ENCODE results near the gene SFMBT2. TPM values are rescaled to one million over a fixed set of nuclear protein-coding genes. Genes with fewer than 3 reads are reported as not detected.
"Not testable (repeated sequence)": the region's sequence is repeated elsewhere in the genome, so short reads cannot be mapped to it uniquely, and the experiment has no call there.

Gene SFMBT2
- total RNA-seq, 1 experiment from 2014 or later: 8.2 TPM

DNA sequence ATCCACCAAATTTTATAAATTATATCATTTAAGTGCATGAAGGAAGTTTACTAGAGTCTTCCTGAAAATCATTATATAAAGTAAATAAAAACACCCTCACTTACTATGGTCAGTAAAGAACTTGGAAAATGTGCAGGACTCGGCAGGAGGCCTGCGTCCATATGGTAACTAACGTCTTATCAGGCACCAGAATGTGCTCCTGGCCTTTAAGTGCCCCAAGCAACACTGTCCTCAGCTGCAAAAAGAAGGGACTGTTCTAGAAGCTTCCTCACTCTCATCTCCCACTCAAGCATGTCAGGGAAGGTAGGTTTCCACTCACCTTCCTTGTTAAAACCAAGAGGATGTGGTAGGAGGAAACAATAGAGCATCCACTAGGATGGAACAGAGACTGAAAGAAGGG lies 11.3 kb downstream of the SFMBT2 start:
- no peaks in the 10 kb centered on the region; the same call in 1 of the 2 replicates for H3K4me1 ChIP-seq
- H3K27ac ChIP-seq: no peak overlapping the region

DNA sequence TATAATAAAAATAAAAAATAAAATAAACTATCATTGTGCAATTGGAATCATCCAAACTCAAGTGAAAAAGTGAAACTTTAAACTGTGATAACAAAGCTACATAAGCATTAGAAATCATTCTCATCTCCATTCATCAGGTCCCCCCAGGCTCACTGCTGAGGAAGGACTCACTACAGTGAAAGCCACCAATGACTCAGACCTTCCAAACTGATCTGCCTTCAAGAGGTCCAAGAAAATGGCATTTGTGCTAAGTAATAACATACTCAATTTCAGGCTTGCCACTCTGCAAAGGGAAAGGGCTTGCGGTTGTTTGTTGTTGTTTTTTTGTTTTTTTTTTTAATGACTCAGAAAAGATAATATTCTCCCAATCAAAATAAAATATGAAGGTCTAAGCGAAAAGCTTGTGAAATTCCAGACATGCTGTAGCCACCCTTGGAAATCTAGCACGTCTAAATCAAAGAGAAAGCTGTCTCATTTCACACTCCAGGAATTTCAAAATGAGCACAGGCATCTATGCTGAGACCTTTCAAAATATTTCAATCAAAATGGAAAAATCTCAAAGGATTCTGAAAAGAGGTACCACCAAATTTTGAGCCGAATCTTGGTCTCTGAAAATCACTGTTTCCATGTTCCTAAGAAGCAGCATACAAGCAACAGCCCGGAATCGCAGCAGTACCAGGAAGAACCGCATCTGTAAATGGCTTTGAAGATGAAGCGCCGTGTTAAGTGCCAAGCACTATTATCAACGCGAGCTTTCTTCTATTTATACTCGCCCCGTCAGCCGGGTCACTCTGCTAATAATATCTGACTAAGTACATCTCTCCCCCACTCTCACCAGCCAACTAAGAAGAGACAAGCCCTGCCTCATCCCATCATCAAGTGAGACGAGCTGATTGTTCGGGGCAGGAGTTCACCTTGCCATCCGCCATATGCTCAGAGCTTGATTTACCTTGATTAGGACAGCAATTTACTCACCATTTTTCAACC lies 13.5 kb downstream of the SFMBT2 start:
- Histone ChIP-seq H3K9me3 (replicated peaks) (no peaks in the 10 kb centered on the region), H3K36me3 (no peaks in the 10 kb centered on the region), H3K27me3 (no peaks in the 10 kb centered on the region), H3K4me3 (no peak overlapping the region), H3K27ac (no peak overlapping the region), H3K4me1 (no peaks in the 10 kb centered on the region; the same call in 1 of the 2 replicates)
- DNase-seq: no peak

More for the DNA sequence above, 11.3 kb downstream of the SFMBT2 start:
- H3K27me3 ChIP-seq: no peaks in the 10 kb centered on the region
- H3K36me3 ChIP-seq: no peaks in the 10 kb centered on the region
- H3K4me3 ChIP-seq: no peak overlapping the region
- no peaks in the 10 kb centered on the region for H3K9me3 ChIP-seq (replicated peaks)
- no peak for DNase-seq

DNA sequence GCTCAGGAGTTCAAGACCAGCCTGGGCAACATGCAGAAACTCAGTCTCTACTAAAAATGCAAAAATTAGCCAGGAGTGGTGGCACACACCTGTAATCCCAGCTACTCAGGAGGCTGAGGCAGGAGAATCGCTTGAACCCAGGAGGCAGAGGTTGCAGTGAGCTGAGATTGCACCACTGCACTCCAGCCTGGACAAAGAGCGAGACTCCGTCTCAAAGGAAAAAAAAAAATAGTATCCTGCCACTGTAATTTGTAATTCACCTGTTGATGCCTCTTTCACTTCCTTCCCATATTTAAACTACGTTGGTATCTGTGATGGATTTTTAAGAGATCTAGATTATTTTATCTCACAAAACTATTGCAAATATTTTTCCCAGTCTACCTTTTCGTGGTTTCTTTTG lies 18.5 kb downstream of the SFMBT2 start:
- H3K27me3 ChIP-seq; DNase-seq; H3K36me3 ChIP-seq; H3K4me3 ChIP-seq; H3K4me1 ChIP-seq; H3K27ac ChIP-seq; H3K9me3 ChIP-seq (replicated peaks): not testable (repeated sequence)

DNA sequence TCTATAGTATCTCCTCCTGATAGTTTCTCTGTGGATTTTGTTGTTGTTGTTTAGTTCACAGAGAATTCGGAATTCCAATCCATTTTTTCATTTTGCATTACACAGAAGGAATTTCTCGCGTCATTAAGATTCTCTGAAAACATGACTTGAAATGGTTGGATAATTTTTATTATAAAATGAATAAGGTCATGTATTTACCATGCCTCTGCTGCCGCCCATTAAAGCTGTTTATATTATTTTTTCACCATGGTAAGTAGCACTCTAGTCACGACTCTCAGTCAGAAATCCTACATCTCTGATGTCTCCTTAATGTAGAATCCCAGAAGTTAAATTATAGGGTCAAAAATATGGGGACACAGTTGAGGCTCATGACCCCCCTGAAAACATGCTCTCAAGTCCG lies 19.1 kb downstream of the SFMBT2 start:
- H3K4me1 ChIP-seq: no peaks in the 10 kb centered on the region
- H3K36me3 ChIP-seq: no peaks in the 10 kb centered on the region
- H3K4me3 ChIP-seq: no peak overlapping the region
- no peak for DNase-seq
- no peak overlapping the region for H3K27ac ChIP-seq
- no peaks in the 10 kb centered on the region for H3K27me3 ChIP-seq
- H3K9me3 ChIP-seq (replicated peaks): no peaks in the 10 kb centered on the region

DNA sequence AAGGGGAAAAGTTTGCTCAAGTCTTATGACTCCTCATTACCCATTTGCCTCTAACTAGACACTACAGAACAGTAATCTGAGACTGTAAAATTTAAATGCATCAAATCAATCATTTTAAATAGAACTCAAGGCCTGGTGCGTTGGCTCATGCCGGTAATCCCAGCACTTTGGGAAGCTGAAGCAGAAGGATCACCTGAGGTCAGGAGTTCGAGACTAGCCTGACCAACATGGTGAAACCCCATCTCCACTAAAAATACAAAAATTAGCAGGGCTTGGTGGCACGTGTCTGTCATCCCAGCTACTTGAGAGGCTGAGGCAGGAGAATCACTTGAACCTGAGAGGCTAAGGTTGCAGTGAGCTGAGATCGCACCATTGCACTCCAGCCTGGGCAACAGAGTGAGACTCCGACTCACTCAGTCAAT lies 20.1 kb downstream of the SFMBT2 start:
- not testable (repeated sequence) for DNase-seq; H3K9me3 ChIP-seq (replicated peaks); H3K27ac ChIP-seq; H3K36me3 ChIP-seq; H3K4me3 ChIP-seq; H3K4me1 ChIP-seq; H3K27me3 ChIP-seq

DNA sequence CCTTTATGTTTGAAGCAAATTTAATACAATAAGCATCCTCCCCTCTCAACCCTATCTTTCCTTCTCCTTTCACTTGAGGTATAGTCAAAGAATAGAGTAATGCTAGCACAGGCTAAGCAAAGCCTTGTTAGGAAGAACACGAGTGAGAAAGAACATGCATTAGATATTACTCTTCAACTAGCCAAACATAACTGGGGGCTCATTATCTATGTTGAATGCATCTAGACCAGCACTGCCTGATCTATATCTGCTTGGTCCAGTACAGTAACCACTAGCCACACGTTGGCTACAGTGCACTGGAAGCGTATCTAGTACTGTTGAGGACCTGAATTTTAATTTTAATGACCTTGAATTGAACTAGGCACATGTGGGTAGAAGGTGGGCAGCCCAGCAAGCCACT lies 21.0 kb downstream of the SFMBT2 start:
- Histone ChIP-seq H3K4me3 (no peak overlapping the region), H3K27me3 (no peaks in the 10 kb centered on the region), H3K36me3 (no peaks in the 10 kb centered on the region), H3K27ac (no peak overlapping the region), H3K9me3 (replicated peaks) (no peaks in the 10 kb centered on the region), H3K4me1 (no peaks in the 10 kb centered on the region)
- no peak for DNase-seq

DNA sequence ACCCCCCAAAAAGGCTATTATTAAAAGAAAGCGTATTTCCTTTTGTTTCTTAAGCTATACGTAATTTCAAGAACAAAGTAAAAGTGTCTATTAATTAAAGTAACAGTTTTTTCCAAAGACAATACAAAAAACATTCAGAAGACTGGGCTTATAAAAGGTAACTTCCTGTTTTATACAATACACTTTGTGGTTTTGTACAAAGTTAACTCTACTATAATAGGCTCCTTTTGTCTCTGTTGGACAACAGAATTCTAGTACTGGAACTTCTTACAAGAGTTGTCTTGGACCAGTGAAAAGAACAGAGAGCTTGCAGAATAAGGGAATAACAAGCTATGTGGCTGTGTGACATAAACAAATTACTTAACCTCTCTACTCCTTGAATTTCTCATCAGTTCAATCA lies 21.5 kb downstream of the SFMBT2 start:
- no peaks in the 10 kb centered on the region for H3K9me3 ChIP-seq (replicated peaks)
- H3K27me3 ChIP-seq: no peaks in the 10 kb centered on the region
- no peak overlapping the region for H3K27ac ChIP-seq
- H3K4me3 ChIP-seq: no peak overlapping the region
- DNase-seq: no peak
- H3K4me1 ChIP-seq: no peaks in the 10 kb centered on the region
- no peaks in the 10 kb centered on the region for H3K36me3 ChIP-seq

DNA sequence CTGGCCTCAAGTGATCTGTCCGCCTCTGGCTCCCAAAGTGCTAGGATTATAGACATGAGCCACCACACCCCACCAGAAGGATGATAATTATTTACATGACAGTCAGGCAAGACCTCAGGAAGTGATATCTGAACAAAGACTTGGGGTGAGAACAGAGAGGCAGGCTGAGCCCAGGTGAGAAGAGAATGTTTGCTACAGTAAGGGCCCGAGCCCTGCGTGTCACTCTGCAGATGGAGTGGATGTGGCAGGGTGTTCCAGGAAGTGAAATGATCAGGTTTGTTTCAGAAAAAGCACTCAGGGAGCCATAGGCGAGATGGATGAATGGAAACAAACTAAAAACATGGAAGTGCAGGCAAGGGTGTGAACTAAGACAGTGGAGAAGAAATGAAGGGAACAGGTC lies 22.2 kb downstream of the SFMBT2 start:
- Histone ChIP-seq H3K9me3 (replicated peaks) (no peaks in the 10 kb centered on the region), H3K4me3 (no peak overlapping the region), H3K4me1 (no peaks in the 10 kb centered on the region), H3K36me3 (no peaks in the 10 kb centered on the region), H3K27me3 (no peaks in the 10 kb centered on the region), H3K27ac (no peak overlapping the region)
- DNase-seq: no peak

DNA sequence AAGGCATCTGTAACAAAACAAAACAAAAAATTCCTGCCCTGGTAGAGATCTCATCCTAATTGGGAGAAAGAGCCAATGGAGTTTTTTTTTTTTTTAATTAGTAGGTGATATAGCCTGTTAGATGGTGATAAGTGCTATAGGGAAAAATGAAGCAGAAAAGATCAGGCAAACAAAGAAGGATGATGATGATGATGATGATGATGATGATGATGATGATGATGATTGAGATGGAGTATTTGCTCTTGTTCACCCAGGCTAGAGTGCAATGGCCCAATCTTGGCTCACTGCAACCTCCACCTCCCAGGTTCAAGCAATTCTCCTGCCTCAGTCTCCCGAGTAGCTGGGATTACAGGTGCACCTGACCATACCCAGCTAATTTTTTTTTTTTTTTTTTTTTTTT lies 22.7 kb downstream of the SFMBT2 start:
- DNase-seq; H3K9me3 ChIP-seq (replicated peaks); H3K27me3 ChIP-seq; H3K4me1 ChIP-seq; H3K36me3 ChIP-seq; H3K4me3 ChIP-seq; H3K27ac ChIP-seq: not testable (repeated sequence)

DNA sequence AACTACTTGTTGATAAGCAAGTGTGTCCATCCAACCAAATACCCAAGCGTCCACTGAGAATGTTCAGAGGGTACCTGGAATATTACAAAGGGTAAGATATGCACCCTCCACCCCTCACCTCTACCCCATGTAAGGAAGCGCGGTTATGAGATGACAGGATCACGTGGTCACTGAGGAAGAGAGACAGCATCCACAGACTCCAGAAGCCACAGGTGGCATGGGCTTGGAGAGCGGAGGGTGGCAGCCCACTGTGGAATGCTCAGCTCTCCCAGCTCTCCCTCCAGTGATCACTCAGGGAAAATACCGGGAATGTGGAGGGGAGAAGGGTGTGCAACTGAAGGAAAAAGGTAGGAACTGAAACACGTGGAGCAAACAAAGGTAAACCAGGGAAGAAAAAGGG lies 25.7 kb downstream of the SFMBT2 start:
- Histone ChIP-seq H3K27me3 (no peaks in the 10 kb centered on the region), H3K4me1 (peaks cover 2% of the 10 kb centered on the region; the same call in 1 of the 2 replicates), H3K27ac (no peak overlapping the region), H3K36me3 (no peaks in the 10 kb centered on the region), H3K9me3 (replicated peaks) (no peaks in the 10 kb centered on the region), H3K4me3 (no peak overlapping the region)
- no peak for DNase-seq

DNA sequence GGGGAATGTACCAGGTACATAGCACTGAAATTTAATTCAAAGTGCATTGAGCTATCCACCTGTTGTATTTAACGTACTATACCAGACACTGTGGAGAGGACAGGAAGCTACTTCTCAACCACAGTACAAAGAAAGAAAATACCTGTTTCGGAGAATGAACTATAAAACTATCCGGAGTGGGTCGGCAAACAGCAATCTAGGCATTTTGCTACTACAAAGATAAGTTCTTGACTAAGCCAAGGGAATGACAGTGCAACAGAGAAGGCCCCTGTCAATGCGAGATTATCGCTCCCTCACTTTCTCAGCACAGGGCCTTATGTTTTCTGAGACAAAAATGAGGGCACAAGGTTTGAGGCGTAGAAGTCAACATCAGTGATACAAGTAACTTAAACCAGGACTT lies 27.4 kb downstream of the SFMBT2 start:
- Histone ChIP-seq H3K36me3 (no peaks in the 10 kb centered on the region), H3K4me3 (no peak overlapping the region), H3K27ac (no peak overlapping the region), H3K4me1 (peaks cover 2% of the 10 kb centered on the region; the same call in 1 of the 2 replicates), H3K9me3 (replicated peaks) (no peaks in the 10 kb centered on the region), H3K27me3 (no peaks in the 10 kb centered on the region)
- DNase-seq: no peak

DNA sequence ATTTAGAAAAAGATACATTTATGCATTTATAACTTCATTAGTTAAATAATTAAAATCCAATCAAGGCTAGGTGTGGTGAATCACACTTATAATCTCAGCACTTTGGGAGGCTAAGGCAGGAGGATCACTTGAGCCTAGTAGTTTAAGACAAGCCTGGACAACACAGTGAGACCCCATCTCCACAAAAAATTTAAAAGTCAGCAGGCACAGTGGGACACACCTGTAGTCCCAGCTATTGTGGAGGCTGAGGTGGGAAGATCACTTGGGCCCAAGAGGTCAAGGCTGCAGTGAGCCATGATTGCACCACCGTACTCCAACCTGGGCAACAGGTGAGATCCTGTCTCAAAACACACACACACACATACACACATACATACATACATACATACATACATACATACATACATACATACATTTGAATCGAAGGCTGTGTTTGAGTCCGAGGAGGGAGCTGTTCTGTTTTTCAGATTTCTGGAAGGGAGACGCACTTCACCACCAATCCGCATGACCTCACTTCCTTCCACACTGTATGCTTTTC lies 30.1 kb downstream of the SFMBT2 start:
- H3K4me3 ChIP-seq: no peak overlapping the region
- H3K9me3 ChIP-seq (replicated peaks): no peaks in the 10 kb centered on the region
- no peaks in the 10 kb centered on the region for H3K27me3 ChIP-seq
- H3K4me1 ChIP-seq: peaks cover 7% of the 10 kb centered on the region
- no peak for DNase-seq
- no peak overlapping the region for H3K27ac ChIP-seq
- H3K36me3 ChIP-seq: no peaks in the 10 kb centered on the region

DNA sequence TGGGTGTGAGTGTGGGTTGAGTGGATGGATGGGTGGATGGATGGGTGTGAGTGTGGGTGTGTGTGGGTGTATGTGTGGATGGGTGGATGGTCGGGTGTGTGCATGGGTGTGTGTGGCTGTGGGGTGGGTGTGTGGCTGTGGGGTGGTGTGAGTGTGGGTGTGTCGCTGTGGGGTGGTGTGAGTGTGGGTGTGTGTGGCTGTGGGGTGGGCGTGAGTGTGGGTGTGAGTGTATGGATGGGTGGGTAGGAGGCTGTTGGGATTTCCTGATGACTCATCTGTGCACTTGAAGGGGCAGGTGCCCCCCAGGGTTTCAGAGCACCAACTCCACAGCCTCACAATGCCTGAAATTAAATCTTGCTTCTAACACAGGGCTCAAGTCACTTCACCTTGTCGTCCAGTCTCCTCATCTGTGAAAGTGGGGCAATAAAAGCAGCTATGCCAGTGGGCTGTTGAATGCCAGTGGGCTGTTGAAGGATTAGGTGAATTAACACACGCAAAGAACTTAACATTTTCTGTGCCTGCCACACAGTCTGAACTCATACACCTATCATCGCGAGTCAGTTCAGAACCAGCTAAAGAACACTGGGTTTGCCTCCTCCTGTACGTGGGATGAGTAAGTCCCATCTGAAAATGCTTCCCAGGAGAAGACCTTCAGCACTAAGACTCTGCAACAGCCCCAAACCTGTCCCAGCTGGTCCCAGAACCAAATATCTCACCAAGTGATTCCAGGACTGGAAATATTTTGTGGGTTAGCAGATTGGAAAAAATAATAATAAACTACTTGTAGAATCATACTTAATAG lies 32.0 kb downstream of the SFMBT2 start:
- Histone ChIP-seq H3K9me3 (replicated peaks) (no peaks in the 10 kb centered on the region), H3K27me3 (no peaks in the 10 kb centered on the region), H3K36me3 (no peaks in the 10 kb centered on the region), H3K27ac (no peak overlapping the region), H3K4me3 (no peak overlapping the region), H3K4me1 (peaks cover 22% of the 10 kb centered on the region)
- no peak for DNase-seq

DNA sequence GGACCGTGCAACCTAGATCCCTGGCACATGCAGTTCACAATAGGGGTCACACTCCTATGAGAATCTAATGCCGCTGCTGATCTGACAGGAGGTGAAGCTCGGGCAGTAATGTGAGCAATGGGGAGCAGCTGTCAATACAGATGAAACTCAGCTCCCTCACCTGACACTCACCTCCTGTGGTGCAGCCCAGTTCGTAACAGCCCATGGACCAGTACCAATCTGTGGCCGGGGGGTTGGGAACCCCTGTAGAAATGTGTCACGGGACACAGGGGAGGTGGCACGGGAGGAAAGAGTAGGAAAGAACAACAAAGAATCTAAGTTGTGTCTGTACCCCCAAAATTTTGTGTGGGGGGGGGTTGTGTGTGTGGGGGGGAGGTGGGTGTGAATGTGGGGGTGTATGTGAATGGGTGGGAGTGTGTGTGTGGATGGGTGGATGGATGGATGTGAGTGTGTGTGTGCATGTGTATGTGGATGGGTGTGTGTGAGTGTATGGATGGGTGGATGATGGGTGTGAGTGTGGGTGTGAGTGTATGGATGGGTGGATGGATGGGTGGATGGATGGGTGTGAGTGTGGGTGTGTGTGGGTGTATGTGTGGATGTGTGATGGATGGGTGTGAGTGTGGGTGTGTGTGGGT lies 33.1 kb downstream of the SFMBT2 start:
- Histone ChIP-seq H3K36me3 (no peaks in the 10 kb centered on the region), H3K27me3 (no peaks in the 10 kb centered on the region), H3K27ac (no peak overlapping the region), H3K4me1 (peaks cover 20% of the 10 kb centered on the region), H3K9me3 (replicated peaks) (no peaks in the 10 kb centered on the region), H3K4me3 (no peak overlapping the region)
- no peak for DNase-seq
